Limb (tissue), 2 donors: Measurements from ENCODE around the gene CMIP.

Source experiments
- DNase-seq, 2 donors: peaks; one replicate each; pipeline ENCODE4 v3.0.0-alpha.2; 2016; ENCODE audit errors: extremely low spot score in 2 of 2

The CMIP gene

DNA sequence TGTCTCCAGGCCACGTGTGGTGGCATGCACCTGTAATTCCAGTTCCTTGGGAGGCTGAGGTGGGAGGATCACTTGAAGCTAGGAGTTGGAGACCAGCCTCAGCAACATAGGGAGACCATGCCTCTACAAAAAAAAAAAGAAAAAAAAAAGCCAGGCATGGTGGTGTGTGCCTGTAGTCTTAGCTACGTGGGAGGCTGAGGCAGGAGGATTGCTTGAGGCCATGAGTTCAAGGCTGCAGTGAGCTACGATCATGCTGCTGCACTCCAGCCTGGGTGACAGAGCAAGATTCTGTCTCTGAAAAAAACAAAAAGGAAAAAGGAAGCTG lies 103.9 kb downstream of the CMIP start:
- no peak for DNase-seq

DNA sequence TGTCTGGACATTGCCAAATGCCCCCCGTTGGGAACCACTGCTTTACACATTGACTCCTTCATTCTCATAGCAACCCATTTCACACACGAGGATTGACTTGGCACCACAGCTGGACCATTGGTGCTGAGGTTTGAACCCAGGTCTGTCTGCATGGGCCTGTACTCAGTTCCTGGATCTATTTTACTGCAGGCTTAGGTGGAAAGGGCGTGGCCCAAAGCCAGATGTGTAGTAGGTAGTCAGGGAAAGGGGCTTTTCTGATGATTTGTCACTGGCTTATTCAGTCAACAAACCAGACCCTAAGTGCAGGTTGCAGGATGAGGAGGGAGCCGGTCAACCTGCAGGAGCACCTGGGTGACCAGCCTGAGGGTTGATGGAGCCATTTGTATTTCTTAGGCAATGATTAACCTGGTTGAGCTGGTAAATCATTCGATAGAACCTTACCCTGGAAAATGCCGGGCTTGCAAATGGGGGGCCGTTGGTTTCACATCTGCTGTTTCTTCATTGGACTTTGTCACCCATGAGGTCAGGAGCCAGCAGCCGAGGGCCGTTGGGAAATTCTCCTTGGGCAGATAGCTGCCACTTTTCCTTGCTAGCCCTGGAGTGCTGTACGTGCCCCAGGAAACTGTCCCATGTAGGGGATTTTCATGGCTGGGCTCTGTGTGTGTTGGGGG lies 104.4 kb downstream of the CMIP start:
- no peak for DNase-seq

DNA sequence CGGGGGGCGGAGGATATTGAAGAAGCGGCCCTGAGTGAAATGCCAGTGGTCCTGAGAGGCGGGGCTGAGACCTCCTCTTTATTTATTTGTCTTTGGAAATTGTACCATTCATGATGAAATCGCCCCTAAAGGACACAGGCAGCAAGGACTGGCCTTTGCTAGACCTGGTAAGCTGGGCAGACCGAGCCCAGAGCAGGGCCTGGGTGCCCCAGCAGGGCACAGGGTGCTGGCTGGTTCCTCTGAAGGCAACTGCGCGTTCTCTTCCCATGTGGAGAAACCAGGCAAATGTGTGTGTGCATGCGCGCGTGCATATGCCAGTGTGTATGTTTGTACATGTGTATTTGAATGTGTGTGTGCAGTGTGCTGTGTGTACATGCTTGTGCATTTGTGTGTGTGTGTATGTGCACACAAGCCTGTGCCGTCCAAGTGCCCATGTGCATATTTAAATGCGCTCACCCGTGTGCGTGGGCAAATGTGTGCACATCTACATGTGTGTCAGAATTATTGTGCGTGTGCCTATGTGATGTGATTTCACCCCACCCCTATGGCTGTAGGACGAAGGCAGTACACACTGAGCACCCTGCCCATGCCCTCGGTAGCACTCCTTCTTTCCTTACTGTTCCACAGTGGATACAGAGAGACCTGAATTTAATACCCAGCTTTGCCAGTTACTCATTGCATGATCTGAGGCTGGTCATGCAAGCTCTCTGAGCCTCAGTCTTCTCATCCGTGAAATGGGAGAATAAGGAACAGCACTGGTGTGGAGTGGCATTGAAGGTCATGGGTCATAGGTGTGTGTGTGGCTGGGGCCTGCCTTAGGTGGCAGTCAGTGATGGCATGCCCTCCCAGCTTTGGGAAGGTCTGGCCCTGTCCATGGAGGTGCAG lies 105.2 kb downstream of the CMIP start:
- no peak for DNase-seq

DNA sequence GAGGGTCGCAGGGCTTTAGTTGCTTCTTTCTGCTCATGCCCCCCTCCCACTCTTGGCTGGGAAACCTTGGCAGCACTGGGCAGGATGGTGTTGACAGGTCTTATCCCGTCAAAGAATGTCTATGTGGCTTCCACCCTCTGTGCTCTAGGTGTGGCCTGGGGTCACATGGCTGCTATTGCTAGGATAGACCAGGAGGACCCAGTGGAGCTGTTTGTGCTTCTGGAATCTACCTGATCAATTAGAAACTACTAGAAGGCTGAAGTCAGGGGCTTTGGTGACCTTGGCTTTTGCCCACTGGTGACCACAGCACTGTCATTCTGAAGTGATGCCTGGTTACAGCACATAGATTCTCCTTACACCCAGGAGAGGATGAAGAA lies 105.8 kb downstream of the CMIP start:
- DNase-seq: no peak

DNA sequence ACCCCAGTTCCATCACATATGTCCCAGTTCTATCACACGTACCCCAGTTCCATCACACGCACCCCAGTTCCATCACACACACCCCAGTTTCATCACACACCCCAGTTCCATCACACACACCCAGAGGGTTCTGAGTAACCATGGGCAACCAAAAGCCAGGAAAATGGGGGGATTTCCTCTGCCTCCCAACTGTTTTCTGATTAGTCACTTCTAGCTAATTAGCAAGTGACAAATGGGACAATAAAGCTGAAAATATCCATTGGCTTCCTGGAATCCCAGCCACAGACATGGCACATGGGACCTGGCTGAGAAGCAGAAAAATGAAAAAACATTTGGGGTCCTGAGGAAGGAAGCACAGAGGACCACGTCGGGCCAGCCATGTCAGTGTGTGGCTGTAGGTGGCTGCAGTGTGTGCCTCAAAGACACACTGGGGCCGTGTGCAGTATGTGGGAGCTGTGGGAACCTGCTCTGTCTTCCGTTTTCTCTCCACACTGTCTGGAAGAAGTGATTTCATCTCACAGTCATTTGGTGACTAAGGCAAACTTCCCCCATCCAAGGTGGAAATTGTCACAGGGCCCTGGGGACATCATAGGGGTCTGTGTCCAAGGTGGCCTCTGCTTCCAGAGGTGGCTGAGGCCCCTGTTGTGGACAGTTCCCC lies 106.7 kb downstream of the CMIP start:
- no peak for DNase-seq

DNA sequence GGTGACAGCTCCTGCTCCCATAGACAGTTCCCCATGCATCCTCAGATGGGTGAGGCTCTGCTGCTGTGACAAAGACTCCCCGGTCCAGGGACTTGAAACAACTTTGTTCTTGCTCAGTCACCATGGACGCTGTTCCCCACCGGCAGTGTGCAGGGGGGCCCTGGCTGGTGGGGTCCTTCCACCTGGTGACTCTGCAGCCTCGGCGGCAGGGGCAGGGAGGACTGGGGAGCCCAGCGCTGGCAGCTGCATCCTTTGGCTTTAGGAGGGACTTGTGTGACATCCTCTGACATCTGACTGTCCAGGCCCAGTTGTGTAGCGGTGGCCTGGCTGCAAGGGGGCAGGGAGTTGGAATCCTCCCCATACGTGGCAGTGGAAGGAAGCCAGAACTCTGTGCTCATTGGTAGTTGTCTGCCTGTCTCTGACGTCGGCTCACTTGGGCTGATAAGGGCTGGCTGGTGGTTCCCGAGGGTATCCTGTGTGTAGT lies 107.3 kb downstream of the CMIP start:
- no peak for DNase-seq

DNA sequence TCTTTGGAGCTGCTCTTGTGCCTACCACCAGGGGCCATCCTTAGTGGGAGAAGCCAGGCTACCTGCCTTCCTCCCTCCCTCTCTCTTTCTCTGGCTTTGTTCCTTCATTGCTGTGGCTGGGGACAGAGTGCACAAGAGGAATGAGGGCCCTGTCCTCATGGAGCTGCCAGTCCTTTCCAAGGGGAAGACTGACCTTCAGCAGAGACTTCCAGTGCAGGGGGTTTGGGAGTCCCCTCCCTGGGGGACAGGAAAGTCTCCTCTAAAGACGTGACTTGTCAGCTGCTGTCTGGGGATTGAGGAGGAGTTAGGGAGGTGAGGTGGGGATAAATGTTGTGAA lies 108.1 kb downstream of the CMIP start:
- no peak for DNase-seq

DNA sequence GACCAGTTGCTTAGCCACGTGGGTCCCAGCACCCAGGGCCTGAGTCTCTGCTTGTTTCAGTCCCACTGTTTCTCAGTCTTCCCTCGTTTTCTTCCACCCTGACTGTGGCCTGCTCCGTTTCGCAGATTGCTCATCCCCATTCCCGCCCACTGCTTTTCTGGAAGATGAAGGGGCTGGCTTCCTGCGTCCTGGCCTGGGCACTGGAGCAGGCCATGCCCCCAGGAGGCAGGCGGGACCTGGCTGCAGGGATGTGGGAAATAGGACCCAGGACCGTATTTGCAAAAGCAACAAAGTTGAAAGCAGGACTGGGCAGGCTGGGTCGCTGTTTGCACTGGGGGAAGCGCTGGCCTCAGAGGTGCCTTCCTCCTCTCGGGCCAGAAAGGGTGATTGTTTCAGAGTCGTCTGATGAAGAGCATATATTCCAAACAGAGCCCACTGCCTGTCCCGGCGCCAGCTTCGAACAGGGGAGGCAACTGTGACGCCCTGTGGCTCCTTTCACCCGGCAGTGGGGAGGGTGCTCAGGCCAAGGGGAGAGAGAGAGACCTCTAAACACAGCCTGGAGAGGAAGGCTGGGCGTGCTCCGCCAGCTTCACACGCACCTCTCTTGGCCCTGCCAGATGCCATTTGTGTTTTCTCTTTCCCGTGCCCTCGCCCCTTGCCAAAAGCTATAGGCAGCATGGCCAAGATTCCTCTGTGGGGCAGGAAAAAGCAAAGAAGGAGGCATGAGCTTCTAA lies 108.6 kb downstream of the CMIP start:
- no peak for DNase-seq

DNA sequence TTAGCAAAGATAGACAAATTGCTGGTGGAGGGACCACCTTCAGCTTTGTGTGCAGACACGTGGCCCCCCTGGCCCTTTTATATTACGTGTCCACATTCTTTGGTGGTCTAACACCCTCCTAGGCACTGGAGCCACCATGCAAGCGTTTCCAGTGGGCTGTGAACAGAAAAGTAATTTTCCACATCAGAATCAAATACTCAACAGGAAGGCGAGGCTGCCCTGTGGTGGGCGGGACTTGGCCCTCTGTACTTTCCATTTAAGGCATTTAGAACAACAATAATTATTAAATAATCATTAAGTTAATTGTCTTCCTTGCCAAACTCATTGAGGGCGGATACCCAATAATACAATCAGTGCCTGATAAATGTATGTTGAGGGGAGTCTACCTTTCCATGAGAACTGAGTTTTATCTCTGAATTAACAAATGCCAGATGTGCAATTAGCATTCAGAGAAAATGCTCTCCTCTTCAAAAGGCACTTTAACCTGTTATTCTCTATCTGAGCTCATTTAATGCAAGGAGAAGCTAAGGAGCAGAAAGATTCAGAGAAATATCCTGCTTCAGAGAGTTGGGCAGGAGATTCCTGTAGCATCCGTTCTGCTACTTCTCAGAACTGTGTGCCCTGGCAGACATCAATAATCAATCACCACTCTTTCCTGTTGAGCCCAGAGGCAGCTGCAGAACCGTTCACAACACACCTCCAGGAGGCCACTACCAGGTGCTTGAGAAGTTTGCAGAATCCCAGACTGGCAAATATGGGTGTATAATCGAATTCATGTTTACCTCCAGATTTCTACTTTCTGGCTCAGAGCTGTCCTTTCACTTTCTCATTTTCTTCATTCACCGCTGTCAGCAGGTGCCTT lies 109.4 kb downstream of the CMIP start:
- no peak for DNase-seq

DNA sequence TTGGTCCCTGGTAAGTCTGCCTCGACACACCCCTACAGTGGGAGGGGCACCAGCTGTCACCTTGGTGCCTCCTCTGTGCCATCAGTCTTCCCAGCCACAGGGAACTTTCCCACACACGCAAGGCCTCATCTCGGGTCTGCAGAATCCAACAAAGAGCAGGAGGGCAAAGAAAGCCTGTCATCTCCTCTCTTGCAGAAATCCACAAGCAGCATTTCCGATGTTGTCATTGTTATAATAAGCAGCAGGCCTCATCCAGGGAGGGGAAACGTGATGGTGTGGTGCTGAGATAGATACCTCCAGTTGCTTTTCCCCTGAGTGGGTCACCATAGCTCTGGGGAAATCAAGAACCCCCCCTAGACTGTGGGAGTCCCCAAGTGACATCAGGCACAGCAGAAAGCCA lies 110.4 kb downstream of the CMIP start:
- no peak for DNase-seq

DNA sequence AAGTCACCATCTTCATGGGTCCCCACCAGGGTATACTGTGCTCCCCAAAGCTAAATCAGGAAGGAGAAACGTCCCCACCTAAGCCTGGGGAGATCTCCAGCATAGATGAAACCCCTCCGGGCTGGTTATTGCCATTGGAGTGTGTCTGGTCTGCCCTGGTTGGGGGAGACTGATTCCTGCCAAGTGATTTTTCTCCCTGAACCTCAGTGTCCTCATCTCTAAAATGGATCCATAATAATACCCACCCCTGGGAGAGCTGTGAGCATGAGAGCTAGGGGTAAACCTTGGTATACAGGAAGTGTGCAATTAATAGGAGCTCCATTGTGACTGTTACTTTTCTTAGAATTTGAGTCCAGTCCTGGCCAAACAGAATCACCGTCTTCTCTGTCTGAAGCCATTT lies 111.1 kb downstream of the CMIP start:
- no peak for DNase-seq

DNA sequence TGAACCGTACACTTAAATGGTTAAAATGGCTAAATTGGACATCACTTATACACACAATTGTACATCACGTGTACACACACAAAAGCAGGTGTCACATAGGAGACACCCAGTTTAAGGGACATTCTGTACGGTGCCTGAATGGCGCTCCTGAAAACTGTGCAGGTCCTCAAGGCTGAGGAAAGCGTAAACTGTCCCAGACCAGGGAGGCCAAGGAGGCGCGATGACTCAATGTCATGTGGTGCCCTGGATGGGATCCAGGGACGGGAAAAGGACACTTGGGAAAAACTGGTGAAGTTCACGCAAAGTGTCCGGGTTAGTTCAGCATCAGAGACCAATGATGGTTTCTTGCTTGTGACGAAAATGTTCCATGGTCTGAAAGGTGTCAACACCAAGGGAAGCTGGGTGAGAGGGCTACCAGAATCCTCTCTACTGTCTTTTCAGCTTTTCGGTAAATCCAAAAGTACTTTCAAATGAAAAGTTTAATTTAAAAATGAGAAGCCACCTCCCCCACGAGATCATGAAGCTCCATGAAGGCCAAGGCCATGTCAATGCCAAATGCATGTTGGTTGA lies 112.2 kb downstream of the CMIP start:
- no peak for DNase-seq

DNA sequence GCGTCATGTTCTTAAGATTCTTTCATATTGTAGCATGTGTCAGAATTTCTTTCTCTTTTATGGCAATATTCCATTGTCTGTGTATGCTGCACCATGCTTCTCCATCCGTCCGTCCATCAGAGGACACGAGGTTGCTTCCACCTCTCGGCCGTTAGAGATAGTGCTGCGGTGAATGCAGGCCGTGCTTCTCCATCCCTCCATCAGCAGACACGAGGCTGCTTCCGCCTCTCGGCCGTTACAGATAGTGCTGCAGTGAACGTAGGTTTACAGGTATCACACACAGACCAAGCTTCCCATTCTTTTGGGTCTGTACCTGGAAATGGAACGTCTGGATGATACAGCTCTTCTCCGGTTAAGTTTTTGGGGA lies 113.5 kb downstream of the CMIP start:
- DNase-seq: no peak

DNA sequence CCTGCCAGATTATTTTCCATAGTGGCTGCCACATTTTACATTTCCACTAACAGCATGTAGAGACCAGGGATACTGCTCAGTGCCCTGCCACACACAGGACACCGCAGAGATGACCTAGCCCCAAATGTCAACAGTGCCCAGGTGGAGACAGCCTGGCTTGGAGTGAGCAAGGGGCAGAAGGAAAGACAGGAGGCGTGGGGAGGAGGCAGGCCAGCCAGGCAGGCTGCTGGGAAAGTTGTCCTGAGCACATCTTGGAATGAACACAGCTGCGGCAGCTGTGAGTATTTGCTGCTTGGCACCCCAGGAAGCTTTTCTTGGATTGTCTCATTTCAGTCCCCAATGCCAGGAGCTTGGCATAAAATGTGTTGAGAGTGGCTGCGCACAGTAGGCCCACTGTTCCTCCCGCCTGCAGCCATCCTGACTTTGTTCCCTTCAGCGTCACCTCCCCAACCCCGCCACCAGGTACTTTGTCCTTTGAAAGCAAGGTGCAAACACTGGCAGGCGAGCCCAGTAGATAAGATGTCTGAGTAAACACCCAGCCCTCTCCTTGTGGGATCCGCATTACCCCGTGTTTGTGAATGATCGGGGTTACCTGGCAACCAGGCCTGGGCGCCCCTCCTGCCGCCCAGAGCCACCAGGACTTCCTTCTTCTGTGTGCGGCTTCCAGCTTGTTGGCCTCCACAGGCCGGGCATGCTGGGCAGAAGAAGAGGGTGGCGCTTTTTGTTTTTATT lies 114.0 kb downstream of the CMIP start:
- no peak for DNase-seq

DNA sequence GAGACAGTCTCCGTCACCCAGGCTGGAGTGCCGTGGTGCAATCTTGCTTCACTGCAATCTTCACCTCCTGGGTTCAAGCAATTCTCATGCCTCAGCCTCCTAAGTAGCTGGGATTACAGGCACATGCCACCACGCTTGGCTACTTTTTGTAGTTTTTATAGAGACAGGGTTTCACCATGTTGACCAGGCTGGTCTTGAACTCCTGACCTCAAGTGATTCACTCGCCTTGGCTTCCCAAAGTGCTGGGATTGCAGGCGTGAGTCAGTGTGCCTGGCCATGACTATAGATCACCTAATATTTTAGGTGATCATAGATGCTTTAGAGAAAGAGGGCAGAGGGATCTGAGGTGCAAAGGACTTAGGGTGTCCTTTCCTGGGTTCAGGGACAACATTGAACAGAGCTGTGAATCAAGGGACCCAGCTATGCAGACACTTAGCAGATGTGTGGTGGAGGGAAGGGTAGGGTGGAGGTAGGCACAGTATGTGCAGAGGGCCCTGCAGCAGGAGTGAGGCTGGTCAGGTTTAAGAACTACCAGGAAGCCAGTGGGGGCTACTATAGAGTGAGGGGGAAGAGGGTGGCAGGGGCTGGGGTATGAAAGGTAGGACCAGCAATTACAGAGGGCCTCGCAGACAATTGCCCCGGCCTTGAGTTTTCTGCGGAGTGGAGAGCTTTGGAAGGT lies 116.5 kb downstream of the CMIP start:
- DNase-seq: no peak

DNA sequence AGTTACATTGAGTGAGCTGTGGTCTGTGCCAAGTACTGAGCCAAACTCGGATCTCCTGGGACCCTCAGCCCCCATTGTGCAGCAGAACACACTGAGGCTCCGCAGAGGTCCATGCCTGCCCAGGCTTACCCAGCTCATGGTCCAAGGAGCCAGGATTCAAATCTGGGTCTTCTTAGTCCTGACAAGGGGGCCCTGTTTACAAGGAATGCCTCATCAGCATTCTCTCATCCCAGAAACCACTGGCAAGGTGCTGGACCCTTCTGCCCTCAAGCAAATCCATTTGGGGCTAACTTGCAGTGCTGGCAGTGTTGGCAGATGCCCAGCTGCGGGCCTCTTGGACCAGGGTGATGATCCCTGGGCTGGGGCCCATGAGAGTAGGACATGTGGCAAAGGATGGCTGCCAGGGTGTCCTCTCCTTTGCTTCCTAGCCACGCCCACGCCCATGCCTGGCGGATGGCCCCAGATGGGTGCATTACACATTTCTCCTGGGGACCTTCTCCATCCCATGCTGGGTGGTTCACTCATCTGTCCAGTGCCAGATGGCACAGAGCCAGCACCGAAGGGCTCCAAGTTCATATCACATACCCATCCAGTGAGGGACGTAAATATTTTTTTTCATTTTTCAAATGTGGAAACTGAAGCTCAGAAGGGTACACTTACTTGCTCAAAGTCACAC lies 117.7 kb downstream of the CMIP start:
- DNase-seq: no peak

DNA sequence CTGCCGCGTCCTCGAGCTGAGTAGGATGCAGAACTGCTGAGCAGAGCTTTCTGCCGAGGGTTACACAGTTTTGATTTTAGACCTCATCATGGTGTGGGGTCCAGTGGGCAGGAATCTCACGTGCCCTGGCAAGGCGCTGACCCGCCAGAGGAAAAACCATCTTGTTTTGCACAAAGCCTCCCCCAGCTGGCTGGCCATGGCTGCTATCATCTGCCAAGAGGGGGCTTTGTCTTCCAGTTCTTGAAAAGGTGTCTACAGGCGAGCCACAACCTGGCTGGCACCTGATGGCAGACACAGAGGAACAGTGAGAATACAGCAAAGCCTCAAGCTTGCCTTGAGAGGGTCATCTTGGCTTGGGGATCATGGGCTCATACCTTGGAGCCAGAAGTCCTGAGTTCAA lies 118.3 kb downstream of the CMIP start:
- no peak for DNase-seq

DNA sequence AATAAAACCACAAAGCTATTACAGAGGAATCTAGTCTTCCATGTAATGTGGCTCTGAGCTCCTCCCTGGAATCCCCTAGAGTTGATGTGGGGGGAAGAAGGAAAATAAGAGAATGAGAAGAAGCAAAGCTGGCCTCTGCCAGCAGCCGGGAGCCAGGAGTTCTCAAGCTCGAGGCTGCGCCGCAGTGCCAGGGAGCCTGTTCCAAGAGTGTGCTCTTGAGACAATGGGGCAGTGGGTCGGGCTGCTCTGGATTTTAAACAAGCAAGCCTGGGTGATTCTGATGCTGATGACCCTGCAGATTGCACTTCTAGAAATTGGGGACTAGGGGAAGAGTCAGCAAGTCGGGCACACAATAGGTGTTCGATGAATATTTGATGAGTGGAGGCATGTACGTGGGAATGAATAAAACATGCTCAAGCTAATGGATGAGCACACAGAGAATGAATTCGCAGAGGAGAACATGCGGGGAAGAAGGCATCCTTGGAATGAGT lies 119.9 kb downstream of the CMIP start:
- DNase-seq: no peak
